ENCODE data around the gene GIT1. TPM values are rescaled to one million over a fixed set of nuclear protein-coding genes. Genes with fewer than 3 reads are reported as not detected.
A peak's percentile ranks its signal among the peaks of the same experiment; 100 is the strongest.

The GIT1 gene
- total and polyA plus RNA-seq, 9 of the 15 experiments (the other 6 are each of a cell fraction or from before 2014, with no cell fraction given): 0.35 to 35.3 (median 17.1) TPM

GRCh38 chr17:29617481-29618271, 28.2 kb upstream of the GIT1 start (continued):
- TF ChIP-seq U2AF1 (optimal IDR thresholded peaks at IDR 0.05; ENCODE audit: low read depth, low read length) (no peak), ZNF133 (CRISPR knock-in tag; IDR thresholded peaks at IDR 0.05) (no peak), TAF1 (IDR thresholded peaks at IDR 0.05; ENCODE audit: control insufficient read depth, extremely low read depth, insufficient read depth, low read length, severe bottlenecking) (peak; percentile 26), ZNF707 (CRISPR knock-in tag; conservative IDR thresholded peaks at IDR 0.05) (no peak), TCF15 (CRISPR knock-in tag; IDR thresholded peaks at IDR 0.05) (no peak), MTF1 (CRISPR knock-in tag; IDR thresholded peaks at IDR 0.05; ENCODE audit: borderline replicate concordance) (no peak), CREM (IDR thresholded peaks at IDR 0.05; ENCODE audit: low read depth) (peak; percentile 62), RERE (CRISPR knock-in tag; IDR thresholded peaks at IDR 0.05; ENCODE audit: borderline replicate concordance) (no peak), E2F5 (CRISPR knock-in tag; IDR thresholded peaks at IDR 0.05) (no peak), ZNF561 (CRISPR knock-in tag; conservative IDR thresholded peaks at IDR 0.05) (no peak), HNRNPH1 (optimal IDR thresholded peaks at IDR 0.05; ENCODE audit: low read depth, low read length) (no peak), ZNF311 (CRISPR knock-in tag; IDR thresholded peaks at IDR 0.05) (no peak), KLF1 (tag; IDR thresholded peaks at IDR 0.05) (no peak; the same call in 1 of the 2 replicates), RAD51 (IDR thresholded peaks at IDR 0.05; ENCODE audit: borderline replicate concordance, low read depth) (no peak), ZNF23 (CRISPR knock-in tag; IDR thresholded peaks at IDR 0.05) (no peak), HEY1 (CRISPR knock-in tag; IDR thresholded peaks at IDR 0.05; ENCODE audit: borderline replicate concordance) (no peak), KDM1A (IDR thresholded peaks at IDR 0.05) (no peak), TBP (optimal IDR thresholded peaks at IDR 0.05; ENCODE audit: low read depth, low read length) (peak; percentile 74), POLR2G (IDR thresholded peaks at IDR 0.05; ENCODE audit: low read depth, low read length) (peak; percentile 86), RUNX1 (IDR thresholded peaks at IDR 0.05; ENCODE audit: low read depth) (no peak)

Measured in K562 (cell line).